Measurements from ENCODE around the gene RAX. TPM values are rescaled to one million over a fixed set of nuclear protein-coding genes. Genes with fewer than 3 reads are reported as not detected.
A peak's percentile ranks its signal among the peaks of the same experiment; 100 is the strongest.

RAX gene
- total and polyA plus RNA-seq, 9 donors: 0.13 TPM; not detected in 8

- H3K9me3 ChIP-seq (replicated peaks; ENCODE audit: control insufficient read depth, low read depth, low read length): no peaks in the 10 kb centered on the region
- no peak for DNase-seq
- no CpG with 5 or more reads among the region's 2 CpGs for WGBS (ENCODE audit: insufficient coverage)
- no peaks in the 10 kb centered on the region for H3K4me1 ChIP-seq (ENCODE audit: control insufficient read depth, insufficient read depth, low read length)
- H3K27me3 ChIP-seq (ENCODE audit: control insufficient read depth, insufficient read depth, low read length): peaks cover 5% of the 10 kb centered on the region
- no peak overlapping the region for H3K27ac ChIP-seq (ENCODE audit: low read length)
- H3K4me3 ChIP-seq (ENCODE audit: low read length): no peak overlapping the region
- H3K36me3 ChIP-seq (ENCODE audit: control insufficient read depth, insufficient read depth, low read length): no peaks in the 10 kb centered on the region
Observed at GRCh38 chr18:59229191-59229590, 44.1 kb downstream of the RAX start.

GRCh38 chr18:59228351-59228750 is 44.9 kb downstream of the RAX start:
- WGBS (ENCODE audit: insufficient coverage): no CpG with 5 or more reads among the region's 1 CpG
- Histone ChIP-seq H3K36me3 (ENCODE audit: control insufficient read depth, insufficient read depth, low read length) (no peaks in the 10 kb centered on the region), H3K27ac (ENCODE audit: low read length) (no peak overlapping the region), H3K4me1 (ENCODE audit: control insufficient read depth, insufficient read depth, low read length) (no peaks in the 10 kb centered on the region), H3K9me3 (replicated peaks; ENCODE audit: control insufficient read depth, low read depth, low read length) (no peaks in the 10 kb centered on the region), H3K4me3 (ENCODE audit: low read length) (no peak overlapping the region), H3K27me3 (ENCODE audit: control insufficient read depth, insufficient read depth, low read length) (peaks cover 5% of the 10 kb centered on the region)
- DNase-seq: peak; percentile 42

GRCh38 chr18:59222341-59222740 is 50.9 kb downstream of the RAX start:
- Histone ChIP-seq H3K4me1 (ENCODE audit: control insufficient read depth, insufficient read depth, low read length) (peaks cover 8% of the 10 kb centered on the region), H3K9me3 (replicated peaks; ENCODE audit: control insufficient read depth, low read depth, low read length) (no peaks in the 10 kb centered on the region), H3K27ac (ENCODE audit: low read length) (no peak overlapping the region), H3K27me3 (ENCODE audit: control insufficient read depth, insufficient read depth, low read length) (peaks cover 52% of the 10 kb centered on the region), H3K4me3 (ENCODE audit: low read length) (no peak overlapping the region), H3K36me3 (ENCODE audit: control insufficient read depth, insufficient read depth, low read length) (no peaks in the 10 kb centered on the region)
- no peak for DNase-seq
- no CpG with 5 or more reads among the region's 2 CpGs for WGBS (ENCODE audit: insufficient coverage)

DNA sequence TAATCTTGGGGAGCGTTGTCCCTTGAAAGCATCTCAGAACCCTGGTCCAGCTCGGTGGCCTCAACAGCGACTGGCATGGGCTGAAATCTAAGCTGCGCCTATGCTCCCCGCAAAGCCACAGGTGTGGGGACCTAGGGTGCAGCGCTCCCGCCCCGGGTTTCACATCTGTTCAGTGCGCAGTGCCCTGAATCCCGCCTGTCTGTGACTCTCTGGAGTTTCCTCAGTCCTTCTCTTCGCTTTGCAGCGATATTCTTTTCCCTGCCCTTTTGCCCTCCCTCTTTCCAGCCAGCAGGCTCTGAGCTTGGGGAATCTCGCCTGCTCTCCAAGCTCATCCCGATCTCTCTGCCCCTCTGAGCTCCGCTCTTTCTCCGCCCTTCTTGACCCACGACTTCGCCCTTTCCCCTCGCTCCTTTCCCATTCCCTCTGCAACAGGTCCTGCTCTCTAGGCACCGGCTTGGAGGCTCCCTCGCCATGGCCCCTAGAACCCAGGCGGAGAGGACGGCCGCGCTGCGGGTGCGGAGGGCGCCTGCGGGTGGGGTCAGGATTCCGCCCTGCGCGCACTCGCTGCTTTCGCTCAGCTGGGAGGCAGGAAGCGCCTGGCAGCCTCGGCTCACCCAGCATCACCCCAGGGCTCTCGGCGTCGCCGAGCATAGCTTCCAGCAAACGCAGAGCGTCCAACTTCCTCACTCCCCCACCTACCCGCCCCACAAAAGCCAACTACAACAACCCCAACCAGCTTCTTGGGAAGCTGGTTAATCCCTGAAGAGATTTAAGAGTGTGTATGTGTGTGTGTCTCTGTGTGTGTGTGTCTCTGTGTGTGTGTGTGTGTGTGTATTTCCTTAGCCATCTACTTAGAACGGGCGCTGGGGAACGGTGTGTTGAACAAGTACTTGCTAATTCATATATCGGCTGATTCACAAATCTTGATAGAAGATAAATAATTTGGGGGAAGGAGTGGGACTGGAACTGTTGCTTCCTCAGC is 52.2 kb downstream of the RAX start:
- H3K4me1 ChIP-seq (ENCODE audit: control insufficient read depth, insufficient read depth, low read length): peaks cover 8% of the 10 kb centered on the region
- H3K27ac ChIP-seq (ENCODE audit: low read length): no peak overlapping the region
- H3K27me3 ChIP-seq (ENCODE audit: control insufficient read depth, insufficient read depth, low read length): peaks cover 54% of the 10 kb centered on the region
- H3K36me3 ChIP-seq (ENCODE audit: control insufficient read depth, insufficient read depth, low read length): no peaks in the 10 kb centered on the region
- H3K4me3 ChIP-seq (ENCODE audit: low read length): no peak overlapping the region
- 3% methylated on average over 39 of the region's 47 CpGs for WGBS (ENCODE audit: insufficient coverage)
- H3K9me3 ChIP-seq (replicated peaks; ENCODE audit: control insufficient read depth, low read depth, low read length): no peaks in the 10 kb centered on the region
- DNase-seq: no peak

DNA sequence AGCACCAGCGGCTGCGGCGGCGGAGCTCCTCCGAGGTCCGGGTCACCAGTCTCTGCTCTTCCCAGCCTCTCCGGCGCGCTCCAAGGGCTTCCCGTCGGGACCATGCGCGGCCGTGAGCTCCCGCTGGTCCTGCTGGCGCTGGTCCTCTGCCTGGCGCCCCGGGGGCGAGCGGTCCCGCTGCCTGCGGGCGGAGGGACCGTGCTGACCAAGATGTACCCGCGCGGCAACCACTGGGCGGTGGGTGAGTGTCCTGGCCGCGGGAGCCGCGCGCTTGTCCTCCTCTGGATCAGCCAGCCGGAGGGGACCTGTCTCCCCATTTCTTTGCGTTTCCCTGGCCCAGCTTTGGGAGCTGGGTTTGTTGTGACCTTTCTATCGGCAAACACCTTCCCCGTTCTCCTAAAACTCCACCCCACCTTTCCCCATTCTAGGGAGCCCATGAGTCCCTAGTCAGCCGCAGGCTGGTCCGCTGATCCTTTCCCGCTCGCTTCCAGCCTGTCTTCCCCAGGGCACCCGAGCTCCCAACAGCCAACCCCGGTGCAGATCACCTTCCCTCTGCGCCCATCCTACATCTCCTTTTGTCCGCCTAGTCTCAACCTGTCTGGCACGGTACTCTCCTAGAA is 53.0 kb downstream of the RAX start:
- Histone ChIP-seq H3K4me1 (ENCODE audit: control insufficient read depth, insufficient read depth, low read length) (peaks cover 8% of the 10 kb centered on the region), H3K27ac (ENCODE audit: low read length) (no peak overlapping the region), H3K36me3 (ENCODE audit: control insufficient read depth, insufficient read depth, low read length) (no peaks in the 10 kb centered on the region), H3K27me3 (ENCODE audit: control insufficient read depth, insufficient read depth, low read length) (peaks cover 52% of the 10 kb centered on the region), H3K4me3 (ENCODE audit: low read length) (no peak overlapping the region), H3K9me3 (replicated peaks; ENCODE audit: control insufficient read depth, low read depth, low read length) (no peaks in the 10 kb centered on the region)
- 0% methylated on average over 40 of the region's 46 CpGs for whole genome bisulfite sequencing (ENCODE audit: insufficient coverage)
- DNase-seq: no peak

DNA sequence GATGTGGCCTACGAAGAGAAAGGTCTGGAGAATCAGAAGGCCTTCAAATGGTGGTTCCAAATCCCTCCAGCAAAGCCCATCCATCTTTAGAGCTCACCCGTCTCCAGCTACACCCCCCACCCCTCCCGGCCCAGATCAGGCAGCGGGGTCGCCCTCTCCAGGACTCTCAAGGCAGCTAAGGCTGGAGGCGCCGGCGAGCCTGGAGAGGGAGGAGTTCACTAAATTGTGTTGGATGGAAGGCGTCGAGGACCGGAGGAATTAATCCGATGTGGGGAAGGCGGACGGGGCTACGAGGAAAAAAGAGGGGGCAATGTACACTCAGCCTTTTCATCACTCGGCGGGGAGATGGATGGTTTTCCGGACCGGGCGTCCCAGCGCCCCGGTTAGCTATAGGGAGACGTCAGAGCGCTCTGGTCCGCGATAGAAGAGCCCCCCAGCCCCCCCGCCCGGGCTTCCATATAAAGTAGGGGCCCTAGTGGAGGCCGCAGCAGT is 53.5 kb downstream of the RAX start, which contains the start of gene GRP:
GRP (plus strand) TSS at position 487 of the 492 bp plus-strand sequence. CDS start 108 bp downstream, outside the sequence.
- no peak within 1 kb of the TSS for H3K4me3 ChIP-seq (ENCODE audit: low read length)
- H3K4me1 ChIP-seq (ENCODE audit: control insufficient read depth, insufficient read depth, low read length): peaks cover 8% of the 10 kb centered on the region
- H3K27me3 ChIP-seq (ENCODE audit: control insufficient read depth, insufficient read depth, low read length): peaks cover 52% of the 10 kb centered on the region
- DNase-seq: no peak
- no peak within 1 kb of the TSS for H3K27ac ChIP-seq (ENCODE audit: low read length)
- H3K36me3 ChIP-seq (ENCODE audit: control insufficient read depth, insufficient read depth, low read length): no peaks in the 10 kb centered on the region
- WGBS (ENCODE audit: insufficient coverage): 1% methylated on average over 18 of the region's 29 CpGs
- no peaks in the 10 kb centered on the region for H3K9me3 ChIP-seq (replicated peaks; ENCODE audit: control insufficient read depth, low read depth, low read length)

DNA sequence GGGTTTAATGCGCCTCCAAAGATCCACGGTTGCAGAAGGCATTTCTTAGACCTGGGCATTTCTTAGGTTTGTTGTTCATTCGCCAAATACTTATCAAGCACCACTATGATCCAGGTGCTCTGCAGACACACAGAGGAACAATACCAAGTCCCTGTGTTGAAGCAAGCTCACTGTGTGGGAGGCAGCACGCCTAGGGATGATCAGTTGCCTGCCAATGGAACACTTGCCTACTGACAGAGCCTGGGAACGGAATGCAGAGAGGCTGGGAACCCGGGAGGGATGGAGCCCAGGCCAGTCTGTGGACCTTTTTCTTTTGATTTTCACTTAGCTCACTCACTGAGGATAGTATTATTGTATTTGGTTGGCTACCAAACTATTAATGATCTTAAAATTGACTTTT is 55.2 kb downstream of the RAX start:
- H3K9me3 ChIP-seq (replicated peaks; ENCODE audit: control insufficient read depth, low read depth, low read length): no peaks in the 10 kb centered on the region
- WGBS (ENCODE audit: insufficient coverage): 80% methylated on average over 1 of the region's 6 CpGs
- no peaks in the 10 kb centered on the region for H3K36me3 ChIP-seq (ENCODE audit: control insufficient read depth, insufficient read depth, low read length)
- no peak overlapping the region for H3K4me3 ChIP-seq (ENCODE audit: low read length)
- H3K27ac ChIP-seq (ENCODE audit: low read length): no peak overlapping the region
- H3K4me1 ChIP-seq (ENCODE audit: control insufficient read depth, insufficient read depth, low read length): peaks cover 8% of the 10 kb centered on the region
- peaks cover 53% of the 10 kb centered on the region for H3K27me3 ChIP-seq (ENCODE audit: control insufficient read depth, insufficient read depth, low read length)
- DNase-seq: no peak

Other genes starting within 250 kb of the RAX start
- 10.8 TPM for gene SEC11C, start 133.6 kb downstream of the RAX start, total RNA-seq
- gene SEC11C, start 133.6 kb downstream of the RAX start, polyA plus RNA-seq (ENCODE audit: insufficient read depth in 1 of 8, insufficient read length in 8 of 8, low replicate concordance in 1 of 8): 10 to 100 TPM in 3 of 8 donors, 1 to 10 TPM in 5; 8.2 to 11.5 (median 9.4) TPM
- gene GRP, start 53.3 kb downstream of the RAX start, total RNA-seq: not detected
- 1 to 10 TPM in 2 of 8 donors, under 1 TPM in 2, not detected in 4; 0.23 to 6.1 (median 1.6) TPM for gene GRP, start 53.3 kb downstream of the RAX start, polyA plus RNA-seq (ENCODE audit: insufficient read depth in 1 of 8, insufficient read length in 8 of 8, low replicate concordance in 1 of 8)
- gene CPLX4, start 45.2 kb upstream of the RAX start, total RNA-seq: not detected
- not detected for gene CPLX4, start 45.2 kb upstream of the RAX start, polyA plus RNA-seq (ENCODE audit: insufficient read depth in 1 of 8, insufficient read length in 8 of 8, low replicate concordance in 1 of 8)
- 71.9 TPM for gene LMAN1, start 85.8 kb upstream of the RAX start, total RNA-seq
- gene LMAN1, start 85.8 kb upstream of the RAX start, polyA plus RNA-seq (ENCODE audit: insufficient read depth in 1 of 8, insufficient read length in 8 of 8, low replicate concordance in 1 of 8): 10 to 100 TPM; 50.7 to 85.8 (median 63.4) TPM

Measured in muscle of leg (tissue), 11 donors.